Stomach smooth muscle (tissue), 2 donors: Measurements from ENCODE around the gene AP3B2.
A peak's percentile ranks its signal among the peaks of the same experiment; 100 is the strongest.

Source experiments
- H3K27ac ChIP-seq: one replicate; pipeline ENCODE4 v1.7.0; 2013; ENCODE audit warnings: mild to moderate bottlenecking, low read length, inconsistent platforms
- H3K27me3 ChIP-seq, 2 donors: one replicate each; pipeline ENCODE4 v1.7.0; 2013; ENCODE audit warnings: low read length in 2 of 2; ENCODE audit not compliant: insufficient read depth in 2 of 2, control insufficient read depth in 1 of 2
- H3K36me3 ChIP-seq, 2 donors: one replicate each; pipeline ENCODE4 v1.7.0; 2013; ENCODE audit warnings: low read length in 2 of 2; ENCODE audit not compliant: control insufficient read depth in 2 of 2, insufficient read depth in 2 of 2
- H3K4me1 ChIP-seq: one replicate; pipeline ENCODE4 v1.7.0; 2013; ENCODE audit warnings: low read length; ENCODE audit not compliant: control insufficient read depth, insufficient read depth
- H3K4me3 ChIP-seq, 2 donors: one replicate each; pipeline ENCODE4 v1.7.0; 2013; ENCODE audit warnings: low read length in 2 of 2
- H3K9ac ChIP-seq, 2 donors: one replicate each; pipeline ENCODE4 v1.7.0; 2013; ENCODE audit warnings: low read length in 2 of 2, mild to moderate bottlenecking in 1 of 2
- H3K9me3 ChIP-seq, 2 donors: one replicate each; pipeline ENCODE4 v1.7.0; 2013; ENCODE audit warnings: low read length in 2 of 2; ENCODE audit not compliant: control insufficient read depth in 2 of 2
- donor health status: healthy.
- donor health status: Pancreatic carcinoma.

AP3B2 gene

DNA sequence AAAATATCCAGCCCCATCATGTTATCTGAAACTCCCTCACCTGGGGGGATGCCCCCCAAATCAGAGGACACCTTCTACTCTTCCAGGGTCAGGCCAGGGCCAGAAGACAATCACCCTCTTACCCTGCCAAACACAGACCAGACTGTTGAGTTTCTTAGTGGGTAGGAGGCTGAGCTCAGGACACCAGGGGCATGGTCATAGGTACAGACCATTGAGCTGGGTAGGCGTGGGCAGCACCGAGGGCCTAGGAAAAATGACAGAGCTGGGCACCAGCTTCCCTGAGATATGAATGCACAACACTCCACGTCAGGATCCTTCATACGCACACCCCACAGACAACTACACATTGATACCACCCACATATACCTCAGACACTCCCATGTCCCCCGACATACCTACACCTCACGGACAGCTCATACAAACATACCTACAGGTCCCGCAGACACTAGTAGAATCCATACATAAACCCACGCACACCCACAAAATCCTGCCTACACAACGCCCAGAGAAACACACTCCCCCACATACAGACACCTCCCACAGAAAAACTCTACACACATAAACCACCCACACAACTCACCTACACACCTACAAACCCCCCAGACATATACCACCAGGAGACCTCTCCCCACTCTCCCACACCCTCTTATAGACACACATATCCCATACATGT is 11.8 kb downstream of the AP3B2 start:
- Histone ChIP-seq H3K4me3 (no peak overlapping the region), H3K36me3 (no peaks in the 10 kb centered on the region), H3K27me3 (no peaks in the 10 kb centered on the region), H3K4me1 (no peaks in the 10 kb centered on the region), H3K9me3 (no peaks in the 10 kb centered on the region), H3K27ac (no peak overlapping the region), H3K9ac (no peak overlapping the region)

DNA sequence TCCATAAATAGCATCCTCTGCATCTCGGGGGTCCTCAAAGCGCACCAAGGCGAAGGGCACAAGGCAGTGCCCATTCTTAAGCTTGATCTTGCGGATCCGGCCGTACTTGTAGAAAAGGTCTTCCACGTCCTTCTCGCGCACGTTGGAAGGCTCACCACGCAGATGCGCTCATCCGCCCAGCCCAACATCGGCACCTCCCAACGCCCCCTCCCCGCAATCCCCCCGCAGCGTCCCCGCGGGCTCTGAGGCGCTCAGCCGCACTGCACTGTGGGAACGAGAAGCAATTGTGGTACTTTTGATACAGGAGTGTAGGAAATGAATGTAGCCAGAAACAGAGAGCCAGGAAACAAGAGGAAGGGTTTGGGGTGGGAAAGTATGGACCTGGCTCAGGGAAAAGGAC is 17.5 kb downstream of the AP3B2 start:
- no peak overlapping the region for H3K9ac ChIP-seq
- no peaks in the 10 kb centered on the region for H3K36me3 ChIP-seq
- H3K27me3 ChIP-seq = no peaks in the 10 kb centered on the region
- H3K27ac ChIP-seq = no peak overlapping the region
- no peaks in the 10 kb centered on the region for H3K4me1 ChIP-seq
- no peak overlapping the region for H3K4me3 ChIP-seq
- no peaks in the 10 kb centered on the region for H3K9me3 ChIP-seq

- Histone ChIP-seq H3K36me3 (no peaks in the 10 kb centered on the region), H3K27ac (no peak overlapping the region), H3K27me3 (no peaks in the 10 kb centered on the region), H3K9me3 (no peaks in the 10 kb centered on the region), H3K4me1 (no peaks in the 10 kb centered on the region), H3K4me3 (no peak overlapping the region), H3K9ac (no peak overlapping the region)
Observed at GRCh38 chr15:82689147-82689546, 20.5 kb downstream of the AP3B2 start.

DNA sequence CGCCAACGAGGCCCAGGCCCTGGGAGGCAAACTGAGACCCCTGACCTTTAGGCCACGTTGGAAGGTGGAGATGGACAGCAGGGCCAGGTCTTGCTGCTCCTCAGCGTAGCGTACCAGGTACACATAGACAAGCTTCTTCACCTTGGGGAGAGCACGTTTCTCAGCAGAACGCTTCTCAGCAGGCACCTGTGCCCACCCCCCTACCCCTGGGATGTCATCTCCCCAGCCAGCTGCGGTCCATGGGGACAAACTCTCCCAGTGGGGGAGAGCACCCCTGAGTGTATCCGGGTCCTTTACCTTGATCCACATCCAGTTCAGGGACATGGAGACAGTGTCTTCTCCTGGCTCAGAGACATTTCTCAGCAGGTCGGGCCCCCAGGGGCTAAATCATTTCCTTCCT is 21.0 kb downstream of the AP3B2 start:
- no peak overlapping the region for H3K4me3 ChIP-seq
- H3K27me3 ChIP-seq = no peaks in the 10 kb centered on the region
- no peaks in the 10 kb centered on the region for H3K9me3 ChIP-seq
- no peaks in the 10 kb centered on the region for H3K36me3 ChIP-seq
- no peaks in the 10 kb centered on the region for H3K4me1 ChIP-seq
- H3K27ac ChIP-seq = no peak overlapping the region
- H3K9ac ChIP-seq = no peak overlapping the region

DNA sequence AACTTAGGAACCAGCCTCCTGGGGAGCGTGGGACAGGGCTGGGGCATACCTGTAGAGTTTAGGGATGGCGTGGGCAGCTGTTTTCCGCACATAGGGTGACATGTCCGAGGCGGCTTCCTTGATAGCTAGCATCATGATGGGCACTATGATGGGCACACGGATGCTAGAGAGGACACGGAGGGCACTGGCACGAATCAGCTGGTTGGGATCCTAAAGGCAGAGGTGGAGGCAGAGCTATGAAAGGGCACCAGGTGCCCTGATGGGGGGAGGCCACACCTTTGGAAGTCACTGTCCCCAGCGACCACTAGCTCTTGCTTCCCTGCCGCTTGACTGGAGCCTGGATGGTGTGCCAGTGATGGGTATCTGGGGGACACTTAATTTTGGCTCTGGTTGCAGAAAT is 28.3 kb downstream of the AP3B2 start:
- no peak overlapping the region for H3K27ac ChIP-seq
- no peak overlapping the region for H3K9ac ChIP-seq
- H3K4me3 ChIP-seq = no peak overlapping the region
- H3K36me3 ChIP-seq = no peaks in the 10 kb centered on the region
- H3K27me3 ChIP-seq = peaks cover 16 to 17% of the 10 kb centered on the region in 2 donors
- no peaks in the 10 kb centered on the region for H3K4me1 ChIP-seq
- H3K9me3 ChIP-seq = no peaks in the 10 kb centered on the region

GRCh38 chr15:82680200-82681102 is 29.2 kb downstream of the AP3B2 start:
- Histone ChIP-seq H3K4me3 (peak overlapping the region in 1 of 2 donors; percentile 35), H3K27ac (no peak overlapping the region), H3K4me1 (no peaks in the 10 kb centered on the region), H3K36me3 (no peaks in the 10 kb centered on the region), H3K9ac (no peak overlapping the region), H3K9me3 (no peaks in the 10 kb centered on the region), H3K27me3 (peaks cover 16 to 17% of the 10 kb centered on the region in 2 donors)

DNA sequence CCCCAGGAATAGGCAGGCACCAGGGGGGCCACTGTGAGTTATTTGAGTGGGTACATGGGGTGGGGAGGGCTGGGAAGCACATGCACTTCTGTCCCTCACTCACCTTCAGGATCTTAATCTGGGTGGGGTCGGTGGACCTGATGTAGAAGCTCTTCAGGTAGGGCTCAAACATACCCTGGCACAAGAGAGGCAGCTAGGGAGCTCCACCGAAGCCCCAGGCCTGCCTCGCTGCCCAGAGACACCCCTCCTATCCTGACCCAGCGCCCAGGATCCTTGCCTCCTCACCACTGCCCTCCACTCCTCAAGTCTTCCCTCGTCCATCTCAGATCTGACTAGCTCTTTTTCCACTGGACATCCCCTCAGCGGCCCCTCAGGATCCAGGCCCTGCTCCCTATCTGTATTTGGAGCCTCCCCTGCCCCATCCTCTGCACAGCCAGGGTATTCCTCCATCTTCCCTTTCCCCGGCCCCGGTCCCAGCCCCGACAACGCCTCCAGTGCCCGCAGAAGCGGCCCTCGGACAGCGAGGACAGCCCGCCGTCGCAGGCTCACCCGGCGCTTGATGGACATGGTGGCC is 30.0 kb downstream of the AP3B2 start:
- no peaks in the 10 kb centered on the region for H3K36me3 ChIP-seq
- H3K27ac ChIP-seq = no peak overlapping the region
- peaks cover 16 to 17% of the 10 kb centered on the region in 2 donors for H3K27me3 ChIP-seq
- H3K9ac ChIP-seq = no peak overlapping the region
- H3K4me3 ChIP-seq = no peak overlapping the region
- no peaks in the 10 kb centered on the region for H3K9me3 ChIP-seq
- H3K4me1 ChIP-seq = no peaks in the 10 kb centered on the region

DNA sequence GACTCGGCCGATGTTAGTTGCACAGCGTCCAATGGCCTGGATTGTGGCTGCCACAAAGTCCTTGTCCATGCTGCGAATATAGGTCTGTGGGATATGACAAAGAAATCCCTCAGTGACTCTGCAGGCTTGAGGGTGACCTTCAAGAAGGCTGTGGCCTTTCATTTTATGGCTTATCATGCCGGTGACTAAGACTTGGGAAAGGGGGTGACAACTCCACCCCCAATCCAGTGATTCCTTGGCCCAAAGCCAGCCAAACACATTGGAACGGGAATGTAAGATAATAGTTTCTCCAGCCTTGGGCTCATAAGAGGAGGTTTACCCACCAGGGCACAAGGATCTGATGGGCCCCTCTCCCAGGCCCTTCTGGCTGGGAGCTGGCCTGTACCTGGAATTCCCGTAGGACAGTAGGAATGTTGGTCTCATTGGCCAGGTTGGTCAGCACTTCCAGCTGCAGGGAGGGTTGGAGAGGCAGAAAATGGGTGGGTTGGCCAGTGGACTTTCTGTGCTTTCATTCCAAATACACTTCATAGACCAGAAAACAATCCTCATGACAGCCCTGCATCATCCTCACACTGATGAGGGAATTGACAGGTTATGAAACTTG is 31.9 kb downstream of the AP3B2 start:
- H3K9ac ChIP-seq = no peak overlapping the region
- H3K4me3 ChIP-seq = no peak overlapping the region
- H3K27ac ChIP-seq = no peak overlapping the region
- no peaks in the 10 kb centered on the region for H3K9me3 ChIP-seq
- H3K4me1 ChIP-seq = no peaks in the 10 kb centered on the region
- H3K27me3 ChIP-seq = peaks cover 16 to 17% of the 10 kb centered on the region in 2 donors
- no peaks in the 10 kb centered on the region for H3K36me3 ChIP-seq

- Histone ChIP-seq H3K27ac (no peak overlapping the region), H3K36me3 (no peaks in the 10 kb centered on the region), H3K4me3 (no peak overlapping the region), H3K9ac (no peak overlapping the region), H3K9me3 (no peaks in the 10 kb centered on the region), H3K4me1 (no peaks in the 10 kb centered on the region), H3K27me3 (peaks cover 0 to 4% of the 10 kb centered on the region in 2 donors)
Observed at GRCh38 chr15:82674873-82675272, 34.8 kb downstream of the AP3B2 start.

DNA sequence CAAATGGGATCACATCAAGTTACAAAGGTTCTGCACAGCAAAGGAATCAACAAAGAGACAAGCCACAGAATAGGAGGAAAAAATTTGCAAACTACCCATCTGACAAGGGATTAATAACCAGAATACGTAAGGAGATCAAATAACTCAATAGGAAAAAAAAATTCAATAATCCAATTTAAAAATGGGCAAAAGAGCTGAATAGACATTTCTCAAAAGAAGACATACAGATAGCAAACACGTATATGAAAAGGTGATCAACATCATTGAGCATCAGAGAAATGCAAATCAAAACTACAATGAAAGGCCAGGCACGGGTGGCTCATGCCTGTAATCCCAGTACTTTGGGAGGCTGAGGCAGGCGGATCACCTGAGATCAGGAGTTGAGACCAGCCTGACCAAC is 39.0 kb downstream of the AP3B2 start:
- no peaks in the 10 kb centered on the region for H3K36me3 ChIP-seq
- H3K4me1 ChIP-seq = no peaks in the 10 kb centered on the region
- H3K4me3 ChIP-seq = no peak overlapping the region
- H3K27ac ChIP-seq = no peak overlapping the region
- no peaks in the 10 kb centered on the region for H3K9me3 ChIP-seq
- no peak overlapping the region for H3K9ac ChIP-seq
- H3K27me3 ChIP-seq = peaks cover 0 to 1% of the 10 kb centered on the region in 2 donors
